A673 (cell line): ENCODE data around the gene EID3.

ENCODE experiments used
- EZH2 ChIP-seq: fragments of 200-600 bp; sonication (generic); IDR thresholded peaks from 2 replicates; pipeline ENCODE4 v1.6.1; 2017; ENCODE audit warnings: borderline replicate concordance, low read depth, mild to moderate bottlenecking, mixed read lengths, antibody characterized with exemption, low read length; ENCODE audit not compliant: poor library complexity, severe bottlenecking
- TF ChIP-seq, protein P1 (sequence below): fragments of 300-800, 200-600 bp; sonication (generic); conservative IDR thresholded peaks from 2 replicates; pipeline ENCODE4 v1.5.1; 2017; ENCODE audit warnings: low read depth, mild to moderate bottlenecking, antibody characterized with exemption, low read length, moderate library complexity, mixed read lengths

DNA sequence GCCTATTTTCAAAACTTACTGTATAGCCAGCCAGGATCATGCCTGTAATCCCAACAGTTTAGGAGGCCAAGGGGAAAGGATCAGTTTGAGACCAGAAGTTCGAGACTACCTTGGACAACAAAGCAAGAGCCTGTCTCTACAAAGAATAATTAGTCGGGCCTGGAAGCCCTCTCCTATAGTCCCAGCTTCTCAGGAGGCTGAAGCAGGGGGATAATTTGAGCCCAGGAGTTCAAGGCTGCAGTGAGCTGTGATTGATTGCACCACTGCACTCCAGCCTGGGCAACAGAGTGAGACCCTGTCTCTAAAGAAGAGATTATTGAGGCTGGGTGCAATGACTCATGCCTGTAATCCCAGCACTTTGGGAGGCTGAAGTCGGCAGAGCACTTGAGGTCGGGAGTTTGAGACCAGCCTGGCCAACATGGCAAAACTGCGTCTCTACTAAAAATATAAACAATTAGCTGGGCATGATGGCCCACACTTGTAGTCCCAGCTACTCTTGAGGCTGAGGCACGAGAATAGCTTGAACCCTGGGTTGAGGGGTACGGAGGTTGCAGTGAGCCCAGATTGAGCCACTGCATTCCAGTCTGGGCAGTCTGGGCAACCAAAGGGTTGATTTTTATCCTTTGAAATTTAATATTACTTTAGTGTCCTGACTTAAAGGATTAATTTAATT lies 14.1 kb downstream of the EID3 start:
- TF ChIP-seq, protein P1, sequence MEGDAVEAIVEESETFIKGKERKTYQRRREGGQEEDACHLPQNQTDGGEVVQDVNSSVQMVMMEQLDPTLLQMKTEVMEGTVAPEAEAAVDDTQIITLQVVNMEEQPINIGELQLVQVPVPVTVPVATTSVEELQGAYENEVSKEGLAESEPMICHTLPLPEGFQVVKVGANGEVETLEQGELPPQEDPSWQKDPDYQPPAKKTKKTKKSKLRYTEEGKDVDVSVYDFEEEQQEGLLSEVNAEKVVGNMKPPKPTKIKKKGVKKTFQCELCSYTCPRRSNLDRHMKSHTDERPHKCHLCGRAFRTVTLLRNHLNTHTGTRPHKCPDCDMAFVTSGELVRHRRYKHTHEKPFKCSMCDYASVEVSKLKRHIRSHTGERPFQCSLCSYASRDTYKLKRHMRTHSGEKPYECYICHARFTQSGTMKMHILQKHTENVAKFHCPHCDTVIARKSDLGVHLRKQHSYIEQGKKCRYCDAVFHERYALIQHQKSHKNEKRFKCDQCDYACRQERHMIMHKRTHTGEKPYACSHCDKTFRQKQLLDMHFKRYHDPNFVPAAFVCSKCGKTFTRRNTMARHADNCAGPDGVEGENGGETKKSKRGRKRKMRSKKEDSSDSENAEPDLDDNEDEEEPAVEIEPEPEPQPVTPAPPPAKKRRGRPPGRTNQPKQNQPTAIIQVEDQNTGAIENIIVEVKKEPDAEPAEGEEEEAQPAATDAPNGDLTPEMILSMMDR: no peak
- TF ChIP-seq EZH2: no peak
